HL-60/S4 treated with retinoic acid at 250 ng/mL for 4 days and 3 days (cell line): ENCODE data around the gene C14orf93.

Source experiments
- in situ Hi-C: fragments of 300-500 bp; cut with MboI; formaldehyde crosslinking; loops from 2 replicates; pipeline ENCODE4 v1.7.0; 2022; ENCODE audit warnings: low sequenced_read_pairs

Gene C14orf93

GRCh38 chr14:23047034-23047634 is 37.2 kb upstream of the C14orf93 start:
- in situ Hi-C loops, result no loop called here

- in situ Hi-C loops, result no loop called here
Observed at GRCh38 chr14:23045419-23046357, 35.7 kb upstream of the C14orf93 start.

- in situ Hi-C loops, result no loop called here
Observed at GRCh38 chr14:23044840-23045239, 34.9 kb upstream of the C14orf93 start.

- in situ Hi-C loops, result no loop called here
Observed at GRCh38 chr14:23043754-23044153, 33.8 kb upstream of the C14orf93 start.

- in situ Hi-C loops, result no loop called here
Observed at GRCh38 chr14:23043145-23043544, 33.2 kb upstream of the C14orf93 start.

GRCh38 chr14:23042162-23042965 is 32.4 kb upstream of the C14orf93 start, which contains the start of gene PSMB11:
Gene PSMB11, plus strand, starts transcription at chr14:23042212. Its CDS starts 14 bp downstream, at chr14:23042226.
- in situ Hi-C loops, result no loop called here

- in situ Hi-C loops, result no loop called here
Observed at GRCh38 chr14:23041729-23042128, 31.8 kb upstream of the C14orf93 start.

GRCh38 chr14:23040100-23040499 is 30.2 kb upstream of the C14orf93 start:
- in situ Hi-C loops, result no loop called here

- in situ Hi-C loops, result no loop called here
Observed at GRCh38 chr14:23035303-23036144, 25.6 kb upstream of the C14orf93 start.

- in situ Hi-C loops, result no loop called here
Observed at GRCh38 chr14:23034498-23035302, 24.8 kb upstream of the C14orf93 start, which contains the start of gene PSMB5. Gene PSMB5, minus strand, starts transcription at chr14:23034900. Its CDS starts 19 bp downstream, at chr14:23034881.

GRCh38 chr14:23033801-23034497 is 24.0 kb upstream of the C14orf93 start:
- in situ Hi-C loops, result no loop called here

- in situ Hi-C loops, result no loop called here
Observed at GRCh38 chr14:23033251-23033727, 23.3 kb upstream of the C14orf93 start.

- in situ Hi-C loops, result no loop called here
Observed at GRCh38 chr14:23030936-23031335, 21.0 kb upstream of the C14orf93 start.

GRCh38 chr14:23028799-23029198 is 18.9 kb upstream of the C14orf93 start:
- in situ Hi-C loops, result no loop called here

GRCh38 chr14:23025151-23025814 is 15.3 kb upstream of the C14orf93 start:
- in situ Hi-C loops, result no loop called here

GRCh38 chr14:23024612-23025075 is 14.7 kb upstream of the C14orf93 start:
- in situ Hi-C loops, result no loop called here

- in situ Hi-C loops, result no loop called here
Observed at GRCh38 chr14:23023795-23024152, 13.8 kb upstream of the C14orf93 start.
